Measurements from ENCODE around the gene TAOK1.

DNA sequence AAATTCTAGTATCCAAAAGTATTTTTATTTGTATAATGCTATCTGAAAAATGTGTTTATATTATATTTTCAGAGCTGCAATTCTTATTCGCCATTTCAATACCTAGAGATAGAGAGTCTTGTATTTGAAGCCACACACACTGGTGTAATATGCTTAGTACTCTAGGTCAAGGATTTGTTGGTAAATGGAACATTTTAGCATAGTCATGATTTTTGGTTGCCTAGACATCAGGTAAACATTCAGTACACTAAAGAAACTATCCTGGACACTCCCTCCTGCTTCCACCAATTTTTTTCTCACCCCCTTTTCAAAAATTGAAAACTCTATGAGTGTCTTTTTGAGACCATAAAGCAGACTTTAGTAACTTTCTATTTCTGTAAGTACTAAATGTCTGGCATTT, 155.9 kb downstream of the TAOK1 start:
- TF ChIP-seq, protein P1, sequence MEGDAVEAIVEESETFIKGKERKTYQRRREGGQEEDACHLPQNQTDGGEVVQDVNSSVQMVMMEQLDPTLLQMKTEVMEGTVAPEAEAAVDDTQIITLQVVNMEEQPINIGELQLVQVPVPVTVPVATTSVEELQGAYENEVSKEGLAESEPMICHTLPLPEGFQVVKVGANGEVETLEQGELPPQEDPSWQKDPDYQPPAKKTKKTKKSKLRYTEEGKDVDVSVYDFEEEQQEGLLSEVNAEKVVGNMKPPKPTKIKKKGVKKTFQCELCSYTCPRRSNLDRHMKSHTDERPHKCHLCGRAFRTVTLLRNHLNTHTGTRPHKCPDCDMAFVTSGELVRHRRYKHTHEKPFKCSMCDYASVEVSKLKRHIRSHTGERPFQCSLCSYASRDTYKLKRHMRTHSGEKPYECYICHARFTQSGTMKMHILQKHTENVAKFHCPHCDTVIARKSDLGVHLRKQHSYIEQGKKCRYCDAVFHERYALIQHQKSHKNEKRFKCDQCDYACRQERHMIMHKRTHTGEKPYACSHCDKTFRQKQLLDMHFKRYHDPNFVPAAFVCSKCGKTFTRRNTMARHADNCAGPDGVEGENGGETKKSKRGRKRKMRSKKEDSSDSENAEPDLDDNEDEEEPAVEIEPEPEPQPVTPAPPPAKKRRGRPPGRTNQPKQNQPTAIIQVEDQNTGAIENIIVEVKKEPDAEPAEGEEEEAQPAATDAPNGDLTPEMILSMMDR (IDR thresholded peaks at IDR 0.05; ENCODE audit: poor library complexity), result no peak
- TF ChIP-seq EZH2phosphoT487 (IDR thresholded peaks at IDR 0.05; ENCODE audit: low read depth, severe bottlenecking, unreplicated experiment), result no peak
- no peak for TF ChIP-seq EZH2 (IDR thresholded peaks at IDR 0.05; ENCODE audit: borderline replicate concordance)

All from hepatocyte (in vitro differentiated cells).